ENCODE results near the gene PAPLN.

Gene PAPLN

GRCh38 chr14:73227812-73228781 lies 9.2 kb upstream of the PAPLN start:
- DNase-seq: peak in 3 of 51 donors; percentile 18 to 75 (median 29)

DNA sequence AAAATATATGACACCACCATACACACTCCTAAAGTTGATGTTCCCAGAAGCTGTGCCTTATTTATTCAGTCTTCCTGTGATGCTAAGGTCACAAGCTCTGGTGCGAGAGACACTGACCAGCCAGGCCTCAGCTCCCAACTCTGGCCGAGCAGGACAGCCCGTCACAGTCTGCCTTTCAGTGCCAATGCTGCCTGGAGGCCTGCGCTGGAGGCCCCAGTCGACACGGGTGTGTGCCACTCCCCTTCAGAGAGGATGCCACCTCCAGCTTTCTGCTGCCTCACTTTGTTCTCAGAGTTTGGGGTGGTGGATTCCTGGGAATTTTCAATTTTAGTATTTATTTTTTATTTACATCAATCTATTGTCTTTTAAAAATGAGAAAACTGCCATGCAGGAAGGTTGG lies 7.3 kb upstream of the PAPLN start:
- DNase-seq: no peak

DNA sequence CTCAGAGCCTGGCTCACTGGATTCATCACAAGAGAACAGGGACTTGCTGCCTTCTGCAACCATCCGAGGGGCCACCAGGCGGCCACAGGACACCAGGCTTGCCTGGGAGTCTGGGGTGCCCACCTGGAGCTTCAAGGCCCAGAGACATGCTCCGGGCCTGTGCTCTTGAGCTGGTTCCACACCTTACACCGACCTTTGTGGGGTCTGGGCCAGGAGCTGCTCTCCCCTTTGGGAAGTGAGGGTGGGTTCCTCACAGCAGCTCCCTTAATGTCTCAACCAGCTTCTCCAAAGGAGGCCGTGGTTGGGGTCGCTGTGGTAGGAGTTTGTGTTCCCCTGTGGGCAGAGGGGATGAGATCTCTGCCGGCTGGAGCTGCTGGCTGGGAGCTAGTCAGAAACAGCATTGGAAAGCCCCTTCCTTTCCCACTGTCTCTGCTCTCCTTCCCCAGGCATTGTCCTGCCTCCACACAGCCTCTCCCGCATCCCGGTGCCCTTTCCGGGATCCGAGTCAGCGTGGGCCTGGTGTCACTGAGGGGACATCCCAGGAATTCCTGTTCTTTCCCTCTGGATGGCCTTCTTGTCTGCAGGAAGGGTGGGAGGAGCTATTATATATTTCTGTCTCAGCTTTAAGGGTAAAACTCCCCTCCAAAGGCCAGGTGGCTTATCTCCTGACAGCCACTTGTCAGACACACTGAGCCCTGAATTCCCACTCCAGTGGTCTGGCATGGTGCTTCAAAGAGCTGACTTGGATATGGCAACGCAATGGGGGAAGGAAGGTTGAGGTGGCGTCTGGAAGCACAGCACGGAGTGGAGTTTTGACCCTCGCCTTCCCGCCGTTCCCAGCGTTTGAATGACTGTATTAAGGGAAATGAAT lies 5.1 kb upstream of the PAPLN start:
- DNase-seq: no peak

GRCh38 chr14:73232984-73233383 lies 4.3 kb upstream of the PAPLN start:
- DNase-seq: no peak

GRCh38 chr14:73233564-73233963 lies 3.7 kb upstream of the PAPLN start:
- DNase-seq: no peak

- no peak for DNase-seq
Measured at GRCh38 chr14:73234029-73234428, 3.3 kb upstream of the PAPLN start.

- DNase-seq: no peak
Measured at GRCh38 chr14:73234586-73235394, 2.5 kb upstream of the PAPLN start.

DNA sequence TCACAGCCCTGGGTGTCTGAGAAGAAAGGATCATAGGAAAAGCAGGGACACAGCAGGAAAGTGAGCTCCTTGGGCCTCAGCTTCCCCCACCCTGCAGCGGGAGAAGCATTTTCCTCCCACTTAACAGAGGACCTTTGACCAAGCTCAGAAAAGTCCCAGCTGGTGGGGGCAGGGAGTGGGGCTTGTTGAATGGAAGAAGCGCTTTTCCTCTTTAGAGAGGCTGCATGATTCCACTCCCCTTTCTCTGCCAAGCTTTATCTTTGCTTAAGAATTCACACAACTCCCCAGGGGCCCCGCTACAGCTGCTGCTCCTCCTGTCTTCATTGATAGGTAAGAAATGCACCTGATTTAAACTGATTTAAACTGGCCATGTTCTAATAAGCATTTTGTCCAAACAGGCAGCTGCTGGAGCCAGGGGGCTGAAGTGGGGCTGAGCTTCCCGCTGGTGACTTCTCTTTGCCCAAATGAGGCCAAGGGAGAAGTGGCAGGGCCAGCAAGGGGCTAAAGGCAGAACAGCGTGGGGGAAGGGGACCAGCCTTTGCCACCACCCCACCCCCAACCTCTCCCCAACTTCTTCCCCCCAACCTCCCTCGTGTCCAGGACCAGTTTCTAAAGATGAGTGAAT lies 1.7 kb upstream of the PAPLN start:
- DNase-seq: no peak

DNA sequence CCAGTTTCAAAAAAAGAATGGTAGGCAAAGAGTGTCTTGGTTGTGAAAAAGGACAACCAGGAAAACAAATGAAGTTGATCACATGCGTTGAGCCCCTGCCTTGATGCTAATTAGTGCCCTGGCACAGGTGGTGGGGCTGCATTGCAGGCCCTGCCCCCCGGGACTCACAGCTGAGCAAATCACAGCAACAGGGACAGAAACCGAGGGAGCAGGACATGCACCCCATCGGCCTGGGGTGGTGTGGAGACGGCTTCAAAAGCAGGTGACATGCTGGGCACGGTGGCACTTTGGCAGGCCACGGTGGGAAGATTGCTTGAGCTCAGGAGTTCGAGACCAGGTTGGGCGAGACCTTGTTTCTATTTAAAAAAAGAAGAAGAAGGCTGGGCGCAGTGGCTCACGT lies 1.1 kb upstream of the PAPLN start:
- DNase-seq: no peak

GRCh38 chr14:73236752-73237218 lies 521 bp upstream of the PAPLN start:
- no peak for DNase-seq

- DNase-seq: no peak
Measured at GRCh38 chr14:73237786-73238423, 599 bp downstream of the PAPLN start.

DNA sequence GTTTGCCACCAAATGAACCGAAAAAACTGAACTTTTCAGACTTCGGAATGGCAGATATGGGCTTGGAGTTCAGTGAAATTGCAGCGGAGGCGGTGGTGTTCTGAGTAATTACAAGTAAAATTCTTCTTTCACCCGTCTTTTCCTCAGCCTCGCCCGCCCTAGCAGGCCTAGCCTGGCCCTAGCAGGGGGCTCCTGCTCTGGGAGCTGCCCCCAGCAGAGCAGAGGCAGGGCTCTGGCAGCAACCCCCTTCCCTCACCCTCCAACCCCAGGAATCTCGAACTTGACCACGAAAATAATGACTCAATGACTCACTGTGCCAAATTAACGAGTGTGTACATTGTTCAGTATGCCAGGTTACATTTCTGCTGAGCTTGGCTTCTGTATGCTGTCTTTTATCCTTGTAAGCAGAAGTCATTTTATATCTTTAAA lies 1.1 kb downstream of the PAPLN start:
- DNase-seq: no peak

DNA sequence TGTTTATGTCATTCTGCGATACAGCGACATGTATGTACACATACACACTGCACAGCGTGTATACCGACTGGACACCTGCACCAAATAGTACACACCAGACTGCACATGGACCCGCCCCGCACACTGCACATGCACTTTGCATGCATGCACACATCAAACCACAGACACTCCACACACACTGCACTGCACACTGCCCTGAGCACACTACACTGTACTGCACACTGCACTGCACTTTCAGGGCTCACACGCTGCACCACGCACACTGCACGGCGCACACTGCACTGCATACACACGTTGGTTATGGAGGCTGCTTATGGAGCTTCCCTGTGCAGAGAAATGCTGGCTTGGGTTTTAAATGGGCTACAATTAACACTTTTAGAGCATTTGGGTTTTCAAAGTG lies 1.6 kb downstream of the PAPLN start:
- DNase-seq: no peak

GRCh38 chr14:73239393-73240241 lies 2.3 kb downstream of the PAPLN start:
- peak in 28 of 51 donors; percentile 9 to 59 (median 36) for DNase-seq

DNA sequence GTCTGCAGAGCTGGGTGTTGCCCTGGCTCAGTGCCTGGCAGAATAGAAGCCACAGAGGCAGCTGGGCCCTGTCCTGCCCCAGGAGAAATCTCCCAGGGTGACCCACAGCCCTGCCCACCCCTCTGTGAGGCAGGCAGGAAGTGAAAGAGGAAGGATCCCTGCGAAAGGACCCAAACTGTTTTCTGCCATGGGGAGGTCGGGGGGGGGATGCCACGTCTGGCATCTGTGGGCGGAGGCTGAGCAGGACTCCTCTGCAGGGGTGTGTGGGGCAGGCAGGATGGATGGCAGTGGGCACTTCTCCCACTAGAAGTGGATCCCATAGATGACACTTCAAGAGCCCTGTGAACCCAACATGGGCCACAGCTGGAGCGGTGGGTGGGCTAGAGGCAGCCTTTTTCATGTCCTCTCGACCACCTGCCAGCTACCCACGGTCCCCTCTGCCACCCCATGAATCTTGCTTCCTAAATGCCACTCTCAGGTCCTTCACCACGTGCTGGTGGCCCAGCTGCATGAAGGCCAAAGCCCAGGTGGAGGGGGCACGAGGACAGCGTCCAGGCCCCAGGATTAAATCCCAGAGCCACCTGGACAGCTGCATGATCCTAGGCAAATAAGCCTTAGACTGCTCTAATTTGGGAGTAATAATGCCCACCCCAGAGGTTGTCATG lies 3.6 kb downstream of the PAPLN start:
- peak in 8 of 51 donors; percentile 11 to 41 (median 22) for DNase-seq

DNA sequence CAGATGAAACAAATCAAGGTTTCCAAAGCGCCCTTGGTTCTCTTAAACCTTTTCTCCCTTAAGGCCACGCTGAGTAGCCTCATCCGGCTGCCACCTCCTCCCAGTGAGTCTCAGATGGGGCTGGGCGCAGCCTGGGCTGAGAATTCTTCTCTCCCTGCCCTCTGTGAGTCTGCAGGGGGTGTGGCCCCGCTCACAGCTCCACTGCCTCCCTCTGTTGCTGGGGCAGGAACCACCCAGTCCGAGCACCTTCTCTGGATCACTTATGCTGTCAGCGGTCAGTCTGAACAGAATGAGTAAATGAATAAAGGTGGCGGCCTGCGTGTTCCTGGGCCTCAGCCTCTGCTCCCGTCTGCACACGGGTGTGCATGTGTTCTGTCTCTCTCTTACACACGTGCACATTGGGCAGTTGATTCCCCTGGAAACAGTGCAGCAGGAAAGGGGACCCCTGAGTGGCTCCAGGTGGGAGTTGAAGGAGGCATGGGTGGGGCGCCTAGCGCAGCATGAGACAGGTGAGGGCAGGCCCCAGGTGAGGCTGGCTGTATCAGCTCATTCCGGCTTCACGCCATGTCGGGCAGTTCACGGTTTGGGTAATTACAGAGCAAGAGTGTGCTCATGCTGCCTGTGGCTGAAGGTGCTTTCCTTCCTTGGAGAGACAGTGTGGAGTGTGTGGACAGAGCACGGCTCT lies 4.3 kb downstream of the PAPLN start:
- peak in 1 of 51 donors; percentile 3 for DNase-seq

DNA sequence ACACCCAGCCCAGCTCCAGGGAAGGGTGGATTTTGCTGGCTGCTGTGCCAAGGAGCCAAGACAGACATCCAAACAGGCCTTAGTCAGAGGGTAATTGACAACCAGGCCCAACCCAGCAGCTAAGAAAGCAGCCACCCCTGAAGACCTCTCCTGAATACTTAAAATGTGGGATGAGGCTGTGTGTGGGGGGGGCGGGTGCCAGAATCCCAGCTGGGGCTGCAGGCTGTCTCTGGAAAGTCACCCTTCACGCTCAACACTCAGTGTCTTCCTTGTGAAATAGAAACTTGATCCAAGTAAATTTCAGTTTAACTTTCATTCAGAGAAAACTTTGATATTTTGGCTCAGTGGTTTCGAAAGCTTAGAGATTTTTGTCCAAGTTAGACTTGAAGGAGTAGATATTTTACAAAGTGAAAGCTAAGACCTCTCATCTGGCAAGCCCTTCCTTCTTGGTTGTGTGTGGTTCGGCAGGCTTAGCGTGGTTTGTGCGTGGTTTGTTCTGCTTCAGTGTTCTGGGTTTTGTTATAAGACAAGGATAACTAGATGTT lies 5.1 kb downstream of the PAPLN start:
- DNase-seq: peak in 22 of 51 donors; percentile 9 to 73 (median 36)

- DNase-seq: no peak
Measured at GRCh38 chr14:73243341-73243740, 6.0 kb downstream of the PAPLN start.
